IMR-90 (cell line): ENCODE measurements around the gene GRIK1. TPM values are rescaled to one million over a fixed set of nuclear protein-coding genes. Genes with fewer than 3 reads are reported as not detected.

ENCODE experiments used
- ATAC-seq: fragments of 200-7000 bp; cut with Tn5 transposase; 2 replicates; pipeline ENCODE4 v1.9.1; 2020; ENCODE audit warnings: low read depth, mild to moderate bottlenecking, moderate library complexity
- BruUV-seq: library from RNA; stranded (reverse); fragments of 400-500 nt; replicated peaks from 2 replicates; lab custom pipeline; 2021; lab: Mats Ljungman, UMichigan
- CTCF ChIA-PET: fragments of 300-600 bp; formaldehyde crosslinking; extraction: SDS; loops from one replicate; lab custom pipeline; 2021; ENCODE audit warnings: antibody characterized with exemption; lab: Yijun Ruan, JAX
- POLR2A ChIA-PET: fragments of 300-600 bp; sonication (Branson Sonifier 250); formaldehyde crosslinking; loops from one replicate; lab custom pipeline; 2022; ENCODE audit warnings: antibody characterized with exemption; ENCODE audit not compliant: unreplicated experiment; lab: Charles Lee
- DNase-seq: peaks from one replicate; pipeline ENCODE4 v3.0.0; 2013
- H2AFZ ChIP-seq: replicated peaks from 2 replicates; pipeline ENCODE3; 2013; ENCODE audit warnings: low read length, mild to moderate bottlenecking; ENCODE audit not compliant: poor library complexity
- H2AK5ac ChIP-seq: 2 replicates; pipeline ENCODE4 v1.6.1; 2013; ENCODE audit warnings: low read depth, low read length, inconsistent platforms
- H2AK9ac ChIP-seq: replicated peaks from 2 replicates; pipeline ENCODE3; 2013; ENCODE audit warnings: mild to moderate bottlenecking, low read depth, low read length, moderate library complexity; ENCODE audit not compliant: poor library complexity
- H2BK120ac ChIP-seq: 2 replicates; pipeline ENCODE4 v1.6.1; 2013; ENCODE audit warnings: low read depth, low read length, inconsistent platforms
- H2BK15ac ChIP-seq: 3 replicates; pipeline ENCODE4 v1.6.1; 2013; ENCODE audit warnings: low read depth, low read length, inconsistent platforms
- H2BK20ac ChIP-seq: 2 replicates; pipeline ENCODE4 v1.6.1; 2013; ENCODE audit warnings: low read depth, mild to moderate bottlenecking, inconsistent platforms, low read length, moderate library complexity
- H2BK5ac ChIP-seq: 2 replicates; pipeline ENCODE4 v1.6.1; 2013; ENCODE audit warnings: mild to moderate bottlenecking, low read depth, low read length, inconsistent platforms; ENCODE audit not compliant: poor library complexity, severe bottlenecking
- H3K14ac ChIP-seq: replicated peaks from 2 replicates; pipeline ENCODE4 v1.6.1; 2013; ENCODE audit warnings: low read depth, low read length, inconsistent platforms
- H3K18ac ChIP-seq: 2 replicates; pipeline ENCODE4 v1.6.1; 2013; ENCODE audit warnings: low read depth, low read length, control low read depth
- H3K23ac ChIP-seq: 2 replicates; pipeline ENCODE4 v1.6.1; 2013; ENCODE audit warnings: low read depth, low read length, inconsistent platforms
- H3K27ac ChIP-seq: 2 replicates; pipeline ENCODE4 v1.5.1; 2013; ENCODE audit warnings: mild to moderate bottlenecking, control low read depth, low read length; ENCODE audit not compliant: insufficient read depth
- H3K27me3 ChIP-seq: 2 replicates; pipeline ENCODE4 v1.6.1; 2013; ENCODE audit warnings: low read length; ENCODE audit not compliant: control insufficient read depth, insufficient read depth
- H3K36me3 ChIP-seq: 2 replicates; pipeline ENCODE4 v1.6.1; 2013; ENCODE audit warnings: low read length, mixed read lengths; ENCODE audit not compliant: control insufficient read depth, insufficient read depth
- H3K4ac ChIP-seq: 2 replicates; pipeline ENCODE4 v1.6.1; 2013; ENCODE audit warnings: low read depth, low read length, inconsistent platforms
- H3K4me1 ChIP-seq: 2 replicates; pipeline ENCODE4 v1.6.1; 2013; ENCODE audit warnings: low read length, mixed read lengths; ENCODE audit not compliant: control insufficient read depth, insufficient read depth
- H3K4me2 ChIP-seq: 2 replicates; pipeline ENCODE4 v1.6.1; 2013; ENCODE audit warnings: low read depth, mild to moderate bottlenecking, control low read depth, low read length, moderate library complexity
- H3K4me3 ChIP-seq: 2 replicates; pipeline ENCODE4 v1.5.1; 2013; ENCODE audit warnings: low read depth, mild to moderate bottlenecking, control low read depth, low read length, moderate library complexity; ENCODE audit not compliant: insufficient read depth
- H3K56ac ChIP-seq: 2 replicates; pipeline ENCODE4 v1.6.1; 2013; ENCODE audit warnings: low read length, inconsistent platforms; ENCODE audit not compliant: insufficient read depth; ENCODE audit errors: extremely low read depth
- H3K79me1 ChIP-seq, 2 experiments: 2 replicates each; pipeline ENCODE4 v1.6.1; 2013; ENCODE audit warnings: low read length in 2 of 2, inconsistent platforms in 1 of 2, low read depth in 1 of 2
- H3K9ac ChIP-seq: 2 replicates; pipeline ENCODE4 v1.6.1; 2013; ENCODE audit warnings: low read depth, low read length, control low read depth
- H3K9me1 ChIP-seq: 2 replicates; pipeline ENCODE4 v1.6.1; 2013; ENCODE audit warnings: low read length, inconsistent platforms; ENCODE audit not compliant: insufficient read depth
- H3K9me3 ChIP-seq: 2 replicates; pipeline ENCODE4 v1.6.1; 2013; ENCODE audit warnings: low read length; ENCODE audit not compliant: control insufficient read depth, insufficient read depth
- H4K20me1 ChIP-seq: 2 replicates; pipeline ENCODE4 v1.6.1; 2013; ENCODE audit warnings: low read length, inconsistent platforms; ENCODE audit not compliant: insufficient read depth
- H4K5ac ChIP-seq: 2 replicates; pipeline ENCODE4 v1.6.1; 2013; ENCODE audit warnings: mild to moderate bottlenecking, low read depth, low read length, control low read depth
- H4K8ac ChIP-seq, 2 experiments: 2 replicates each; pipeline ENCODE4 v1.6.1; 2013; ENCODE audit warnings: low read depth in 2 of 2, low read length in 2 of 2, control low read depth in 1 of 2, inconsistent platforms in 1 of 2
- H4K91ac ChIP-seq: 2 replicates; pipeline ENCODE4 v1.6.1; 2013; ENCODE audit warnings: low read depth, low read length, inconsistent platforms; ENCODE audit not compliant: insufficient read depth
- BHLHE40 ChIP-seq: fragments of 150-350 bp; IDR thresholded peaks from 2 replicates; pipeline ENCODE4 v1.6.1; 2016; ENCODE audit warnings: mild to moderate bottlenecking, low read depth, low read length
- CEBPB ChIP-seq: IDR thresholded peaks from 2 replicates; pipeline ENCODE4 v1.6.1; 2012; ENCODE audit warnings: low read depth, low read length, improper control_type of control experiment
- CHD1 ChIP-seq: IDR thresholded peaks from 2 replicates; pipeline ENCODE4 v1.6.1; 2012; ENCODE audit warnings: low read depth, low read length, improper control_type of control experiment
- FOS ChIP-seq: fragments of 150-350 bp; IDR thresholded peaks from 2 replicates; pipeline ENCODE4 v1.6.1; 2016; ENCODE audit warnings: low read depth, low read length
- MAZ ChIP-seq: IDR thresholded peaks from 2 replicates; pipeline ENCODE4 v1.6.1; 2012; ENCODE audit warnings: low read depth, mild to moderate bottlenecking, low read length, improper control_type of control experiment, moderate library complexity, borderline replicate concordance
- MXI1 ChIP-seq: IDR thresholded peaks from 2 replicates; pipeline ENCODE4 v1.6.1; 2012; ENCODE audit warnings: low read depth, mild to moderate bottlenecking, low read length, moderate library complexity, borderline replicate concordance
- POLR2A ChIP-seq: IDR thresholded peaks from 2 replicates; pipeline ENCODE4 v1.6.1; 2012; ENCODE audit warnings: mild to moderate bottlenecking, low read depth, low read length
- RAD21 ChIP-seq: IDR thresholded peaks from 2 replicates; pipeline ENCODE4 v1.6.1; 2012; ENCODE audit warnings: low read length, improper control_type of control experiment
- RCOR1 ChIP-seq: IDR thresholded peaks from 2 replicates; pipeline ENCODE4 v1.6.1; 2012; ENCODE audit warnings: mild to moderate bottlenecking, low read length, improper control_type of control experiment; ENCODE audit not compliant: insufficient replicate concordance
- SMC3 ChIP-seq: fragments of 150-350 bp; IDR thresholded peaks from 2 replicates; pipeline ENCODE4 v1.6.1; 2016; ENCODE audit warnings: low read depth, mild to moderate bottlenecking, antibody characterized with exemption, low read length, moderate library complexity
- USF2 ChIP-seq: fragments of 150-350 bp; IDR thresholded peaks from 2 replicates; pipeline ENCODE4 v1.6.1; 2017; ENCODE audit warnings: mild to moderate bottlenecking, antibody characterized with exemption, low read length, low read depth
- WGBS, 2 experiments: methylation state at CpG; one replicate each; pipeline versions ENCODE4 v1.1.5 to v1.1.7; 2013; ENCODE audit warnings: missing lambda C conversion rate in 2 of 2; ENCODE audit not compliant: insufficient read length in 1 of 2; ENCODE audit errors: extremely low coverage in 2 of 2; 5-methylcytosine and 5-hydroxymethylcytosine counted together
- dilution Hi-C: fragments of 300-500 bp; cut with HindIII; formaldehyde crosslinking; loops from one replicate; pipeline ENCODE4 v1.14.3; 2018; ENCODE audit warnings: low sequenced_read_pairs; ENCODE audit not compliant: unreplicated experiment
- in situ Hi-C: fragments of 300-500 bp; cut with MboI; formaldehyde crosslinking; loops from 3 replicates; pipeline ENCODE4 v1.14.3; 2019; ENCODE audit warnings: low sequenced_read_pairs, inconsistent platforms, mixed read lengths
- intact Hi-C: fragments of 100-400 bp; cut with micrococcal nuclease; formaldehyde crosslinking; loops from 2 replicates; pipeline ENCODE4 v1.10.0; 2022
- polyA plus RNA-seq, 3 experiments: library from polyadenylated mRNA; depleted of rRNA; stranded (reverse); fragments of >200 nt; gene quantifications; 2 replicates each; pipeline ENCODE4 v1.2.3, GENCODE V29; 2012; ENCODE audit warnings: low replicate concordance in 1 of 3
- total RNA-seq: library from RNA; depleted of rRNA; stranded (reverse); fragments of >200 nt; gene quantifications from 2 replicates; pipeline ENCODE4 v1.2.3, GENCODE V29; 2012
- TF ChIP-seq, protein P1 (sequence below): fragments of 150-350 bp; IDR thresholded peaks from 2 replicates; pipeline ENCODE4 v1.6.1; 2016; ENCODE audit warnings: low read depth, mild to moderate bottlenecking, low read length, moderate library complexity, borderline replicate concordance

GRIK1 gene
- total and polyA plus RNA-seq, 2 of the 4 experiments (the other 2 are of a cell fraction): not detected

GRCh38 chr21:29749957-29750356, 189.8 kb downstream of the GRIK1 start:
- no peak overlapping the region for H2AK9ac ChIP-seq
- no peaks in the 10 kb centered on the region; the same call in 1 of the 2 replicates for H3K27me3 ChIP-seq
- H2BK20ac ChIP-seq: no peak overlapping the region
- no peaks in the 10 kb centered on the region for H3K9me3 ChIP-seq
- BruUV-seq: no TSS peak
- no peak overlapping the region for H3K9ac ChIP-seq
- ChIA-PET POLR2A (no interaction called here), CTCF (no interaction called here)
- H3K56ac ChIP-seq: no peak overlapping the region
- no peak overlapping the region for H4K5ac ChIP-seq
- H3K23ac ChIP-seq: no peak overlapping the region
- no peak overlapping the region for H2BK15ac ChIP-seq
- WGBS, 2 experiments: no CpG with 5 or more reads among the region's 1 CpG
- no peaks in the 10 kb centered on the region for H3K36me3 ChIP-seq
- no peak overlapping the region for H2AK5ac ChIP-seq
- no peak overlapping the region for H3K27ac ChIP-seq
- H2AFZ ChIP-seq: no peak overlapping the region
- H3K4me3 ChIP-seq: no peak overlapping the region
- H3K18ac ChIP-seq: no peak overlapping the region
- TF ChIP-seq, protein P1, sequence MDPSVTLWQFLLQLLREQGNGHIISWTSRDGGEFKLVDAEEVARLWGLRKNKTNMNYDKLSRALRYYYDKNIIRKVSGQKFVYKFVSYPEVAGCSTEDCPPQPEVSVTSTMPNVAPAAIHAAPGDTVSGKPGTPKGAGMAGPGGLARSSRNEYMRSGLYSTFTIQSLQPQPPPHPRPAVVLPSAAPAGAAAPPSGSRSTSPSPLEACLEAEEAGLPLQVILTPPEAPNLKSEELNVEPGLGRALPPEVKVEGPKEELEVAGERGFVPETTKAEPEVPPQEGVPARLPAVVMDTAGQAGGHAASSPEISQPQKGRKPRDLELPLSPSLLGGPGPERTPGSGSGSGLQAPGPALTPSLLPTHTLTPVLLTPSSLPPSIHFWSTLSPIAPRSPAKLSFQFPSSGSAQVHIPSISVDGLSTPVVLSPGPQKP: no peak
- TF ChIP-seq BHLHE40: no peak
- TF ChIP-seq MAZ: no peak
- TF ChIP-seq SMC3: no peak
- TF ChIP-seq RCOR1: no peak
- TF ChIP-seq CHD1: no peak
- TF ChIP-seq FOS: no peak
- TF ChIP-seq CEBPB: no peak
- no peak for TF ChIP-seq POLR2A
- TF ChIP-seq USF2: no peak
- TF ChIP-seq RAD21: no peak
- TF ChIP-seq MXI1: no peak
- no peak overlapping the region for H3K4me2 ChIP-seq
- H4K91ac ChIP-seq: no peak overlapping the region
- intact Hi-C loops: no loop called here
- H3K79me1 ChIP-seq: no peaks in the 10 kb centered on the region
- no peak overlapping the region for H2BK120ac ChIP-seq
- ATAC-seq: no peak
- no peak overlapping the region for H3K4ac ChIP-seq
- no peak overlapping the region for H3K14ac ChIP-seq
- H2BK5ac ChIP-seq: no peak overlapping the region
- no peaks in the 10 kb centered on the region for H4K20me1 ChIP-seq
- no peaks in the 10 kb centered on the region for H3K4me1 ChIP-seq
- dilution Hi-C loops: no loop called here
- H3K9me1 ChIP-seq: no peaks in the 10 kb centered on the region
- DNase-seq: no peak
- in situ Hi-C loops: no loop called here
- H4K8ac ChIP-seq: no peak overlapping the region
